ENCODE results near the gene KCNK1. TPM values are rescaled to one million over a fixed set of nuclear protein-coding genes. Genes with fewer than 3 reads are reported as not detected.
A peak's percentile ranks its signal among the peaks of the same experiment; 100 is the strongest.
"Not testable (repeated sequence)": the region's sequence is repeated elsewhere in the genome, so short reads cannot be mapped to it uniquely, and the experiment has no call there.

KCNK1 gene
- total RNA-seq, 1 donor: 2.9 TPM

GRCh38 chr1:233668146-233668724, 54.3 kb downstream of the KCNK1 start:
- peak; percentile 75 for DNase-seq (ENCODE audit: low read depth)
- no peak overlapping the region for H3K4me3 ChIP-seq (ENCODE audit: low read depth, low read length)
- no peak for TF ChIP-seq CTCF (IDR thresholded peaks at IDR 0.05; ENCODE audit: insufficient read depth, low read length)

GRCh38 chr1:233668725-233669294, 54.9 kb downstream of the KCNK1 start:
- no peak overlapping the region for H3K4me3 ChIP-seq (ENCODE audit: low read depth, low read length)
- DNase-seq (ENCODE audit: low read depth): peak; percentile 84
- no peak for TF ChIP-seq CTCF (IDR thresholded peaks at IDR 0.05; ENCODE audit: insufficient read depth, low read length)

- not testable (repeated sequence) for DNase-seq (ENCODE audit: low read depth); H3K4me3 ChIP-seq (ENCODE audit: low read depth, low read length)
Measured at GRCh38 chr1:233670363-233670762, 56.5 kb downstream of the KCNK1 start.

- TF ChIP-seq CTCF (IDR thresholded peaks at IDR 0.05; ENCODE audit: insufficient read depth, low read length): no peak
- no peak overlapping the region for H3K4me3 ChIP-seq (ENCODE audit: low read depth, low read length)
- DNase-seq (ENCODE audit: low read depth): no peak
Measured at GRCh38 chr1:233671286-233671685, 57.4 kb downstream of the KCNK1 start.

- no peak for TF ChIP-seq CTCF (IDR thresholded peaks at IDR 0.05; ENCODE audit: insufficient read depth, low read length)
- no peak for DNase-seq (ENCODE audit: low read depth)
- no peak overlapping the region for H3K4me3 ChIP-seq (ENCODE audit: low read depth, low read length)
Measured at GRCh38 chr1:233672732-233673131, 58.8 kb downstream of the KCNK1 start.

- TF ChIP-seq CTCF (IDR thresholded peaks at IDR 0.05; ENCODE audit: insufficient read depth, low read length): no peak
- DNase-seq (ENCODE audit: low read depth): no peak
- H3K4me3 ChIP-seq (ENCODE audit: low read depth, low read length): no peak overlapping the region
Measured at GRCh38 chr1:233673261-233673946, 59.5 kb downstream of the KCNK1 start.

- no peak for DNase-seq (ENCODE audit: low read depth)
- H3K4me3 ChIP-seq (ENCODE audit: low read depth, low read length): no peak overlapping the region
- TF ChIP-seq CTCF (IDR thresholded peaks at IDR 0.05; ENCODE audit: insufficient read depth, low read length): no peak
Measured at GRCh38 chr1:233673947-233674431, 60.1 kb downstream of the KCNK1 start.
